ENCODE measurements around the gene DLEC1.

DLEC1 gene

DNA sequence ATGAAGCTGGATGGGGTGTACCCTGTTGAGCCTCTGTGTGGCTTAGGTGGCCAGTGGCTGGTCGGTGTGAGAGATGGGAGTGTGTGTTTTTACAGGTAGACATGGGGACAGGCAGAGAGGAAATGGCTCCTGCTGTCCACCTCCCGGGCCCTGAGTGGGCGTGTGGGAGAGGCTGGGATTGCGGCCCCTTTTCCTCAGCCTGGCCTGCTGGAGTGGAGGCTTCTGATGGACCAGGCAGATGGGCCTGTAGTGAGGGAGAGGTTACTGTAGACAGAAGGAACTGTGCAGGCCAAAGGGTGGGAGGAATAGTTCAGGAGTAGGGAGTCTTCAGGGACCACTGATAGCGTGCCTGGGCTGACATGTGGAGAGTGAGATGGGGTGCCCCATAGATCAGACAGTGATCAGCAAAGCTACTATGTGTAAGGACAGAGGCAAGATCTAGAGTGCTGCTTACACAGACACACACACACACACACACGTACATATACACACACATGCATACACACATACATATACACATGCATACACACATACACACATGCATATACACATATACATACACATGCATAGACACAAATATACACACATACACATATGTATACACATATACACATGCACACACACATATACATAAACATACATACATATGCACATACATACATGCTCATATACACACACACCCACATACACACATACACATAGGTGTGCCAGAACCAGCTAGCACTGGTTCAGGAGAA is 71.5 kb downstream of the DLEC1 start:
- no peak for DNase-seq

DNA sequence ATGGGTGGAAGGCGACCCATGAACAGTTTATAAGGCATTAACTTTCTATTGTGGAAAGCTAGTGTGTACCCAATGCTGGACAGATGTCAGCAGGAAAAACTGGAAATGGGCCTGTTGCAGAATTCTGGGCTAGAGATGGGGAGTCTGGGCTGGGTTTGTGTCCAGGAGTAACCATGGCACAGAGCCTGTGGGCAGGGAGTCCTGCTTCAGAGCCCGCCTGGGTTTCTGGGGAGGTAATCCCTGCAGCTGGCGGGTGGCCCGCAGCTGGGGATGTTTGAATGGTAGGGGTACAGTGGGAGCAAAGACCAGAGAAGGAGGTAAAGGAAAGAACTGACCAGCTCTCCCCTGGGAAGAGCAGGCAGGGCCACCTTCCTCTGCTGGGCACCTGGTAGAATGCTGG is 72.2 kb downstream of the DLEC1 start:
- DNase-seq: peak; percentile 2

DNA sequence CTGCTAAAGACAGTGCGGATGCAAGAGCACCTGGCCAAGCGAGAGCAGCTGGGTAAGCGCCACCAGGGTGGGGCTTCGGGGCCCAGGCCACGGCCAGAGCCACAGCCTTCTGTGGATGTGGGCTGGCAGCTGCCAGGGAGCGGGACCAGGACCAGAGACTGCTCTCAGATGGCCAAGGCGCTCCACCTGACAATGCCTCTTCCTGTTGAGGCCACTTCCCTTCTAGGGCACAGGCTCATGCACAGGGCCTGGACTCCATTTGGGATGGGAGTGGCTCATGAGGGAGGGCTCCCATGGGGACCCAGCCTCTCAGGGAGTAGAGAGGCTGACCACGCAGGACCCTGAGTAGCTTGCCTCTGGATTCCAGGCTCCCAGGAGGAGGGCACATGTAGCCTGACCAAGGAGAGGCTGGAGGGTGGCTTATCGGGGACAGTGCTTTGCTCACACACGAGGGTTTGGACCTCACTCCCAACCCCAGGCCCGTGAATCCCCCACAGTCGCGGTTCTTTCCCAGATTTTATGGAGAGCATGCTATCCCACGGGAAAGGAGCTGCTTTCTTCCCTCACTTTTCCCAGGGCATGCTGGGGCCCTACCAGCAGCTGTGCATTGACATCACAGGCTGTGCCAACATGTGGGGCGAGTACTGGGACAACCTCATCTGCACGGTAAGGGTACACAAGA is 72.8 kb downstream of the DLEC1 start:
- DNase-seq: peak; percentile 14

DNA sequence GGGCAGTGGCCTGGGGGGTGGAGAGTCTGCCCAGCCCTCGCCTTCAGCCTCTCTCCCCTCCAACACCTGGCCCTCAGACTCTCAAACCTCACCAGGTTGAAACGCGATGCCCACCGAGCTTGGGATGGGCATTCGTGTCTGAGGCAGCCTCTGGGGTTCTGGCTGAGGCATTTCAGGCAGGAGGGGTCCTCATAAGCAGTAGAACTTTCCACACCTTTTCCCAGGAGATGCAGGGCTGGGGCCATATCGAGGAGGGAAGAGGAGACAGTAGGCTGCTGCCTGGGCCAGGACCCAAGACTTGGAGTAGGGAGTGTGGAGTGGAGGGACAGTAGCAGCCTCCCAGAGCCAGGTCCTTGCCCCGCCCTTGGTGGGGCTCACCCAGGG is 73.4 kb downstream of the DLEC1 start:
- DNase-seq: no peak

DNA sequence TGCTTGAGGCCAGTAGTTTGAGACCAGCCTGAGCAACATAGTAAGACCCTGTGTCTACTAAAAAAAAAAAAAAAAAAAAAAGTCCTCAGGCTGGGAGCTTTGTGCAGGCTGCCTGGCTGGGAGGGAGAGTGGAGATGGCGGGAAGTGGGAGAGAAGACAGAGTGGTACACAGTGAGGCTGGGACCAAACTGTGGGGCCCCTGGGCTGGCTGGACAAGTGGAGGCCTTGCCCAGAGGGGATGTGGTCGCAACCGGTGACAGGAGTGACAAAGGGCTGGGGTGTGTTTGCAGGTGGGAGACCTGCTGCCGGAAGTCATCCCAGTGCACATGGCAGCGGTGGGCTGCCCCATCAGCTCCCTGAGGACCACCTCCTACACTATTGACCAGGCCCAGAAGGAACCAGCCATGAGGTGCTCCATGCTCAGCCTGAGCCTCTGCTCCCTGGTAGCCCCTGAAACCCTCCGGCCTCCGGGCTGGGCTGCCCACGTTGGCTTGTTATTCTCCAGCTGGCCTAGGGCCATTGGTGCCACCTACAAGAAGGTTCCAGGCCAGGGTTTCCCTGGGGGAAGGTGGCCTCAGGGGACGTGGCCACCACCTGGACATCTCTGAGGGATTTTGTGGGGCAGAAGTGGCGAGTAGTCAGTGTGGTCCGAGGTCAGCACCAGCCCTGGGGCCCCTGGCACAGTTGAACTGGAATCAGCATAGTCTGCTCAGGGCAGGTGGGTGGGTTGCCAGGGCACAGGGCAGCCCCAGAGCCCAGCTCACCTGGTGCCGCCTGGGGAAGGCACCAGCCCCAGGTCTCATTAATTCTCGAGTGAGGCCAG is 75.3 kb downstream of the DLEC1 start:
- peak; percentile 14 for DNase-seq

DNA sequence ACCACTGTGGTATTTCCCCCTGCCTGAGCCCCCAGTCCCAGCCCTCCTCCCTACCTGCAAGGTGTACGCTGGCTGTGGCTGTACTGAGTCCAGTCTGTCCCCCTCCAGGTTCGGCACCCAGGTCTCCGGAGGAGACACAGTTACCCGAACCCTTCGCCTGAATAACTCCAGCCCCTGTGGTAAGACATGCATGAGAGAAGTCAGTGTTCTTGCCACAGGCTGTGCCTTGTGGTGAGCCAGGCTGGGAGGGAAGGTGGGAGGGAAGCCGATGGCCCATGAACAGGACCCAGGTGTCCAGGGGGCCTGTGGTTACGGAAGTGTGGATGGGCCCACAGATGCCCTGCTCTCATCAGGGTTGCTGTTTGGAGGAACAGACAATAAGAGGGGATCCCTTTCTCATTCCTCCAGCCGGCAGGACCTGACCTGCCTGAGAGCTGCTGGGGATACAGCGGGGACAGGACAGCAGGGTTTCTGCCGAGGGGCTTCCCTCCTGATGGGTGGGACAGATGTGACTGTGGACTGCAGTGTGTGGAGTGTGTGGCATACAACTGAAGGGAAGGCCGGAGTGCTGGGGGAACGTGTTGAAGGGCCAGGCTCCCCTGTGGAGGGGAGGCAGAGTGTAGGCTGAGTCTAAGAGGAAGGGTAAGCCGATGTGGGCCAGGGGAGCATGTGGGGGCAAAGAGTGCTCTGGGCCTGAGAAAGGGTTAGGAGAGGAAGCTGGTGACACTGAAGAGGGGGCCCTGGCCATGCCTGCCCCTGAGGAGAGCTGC is 76.1 kb downstream of the DLEC1 start:
- DNase-seq: peak; percentile 7

DNA sequence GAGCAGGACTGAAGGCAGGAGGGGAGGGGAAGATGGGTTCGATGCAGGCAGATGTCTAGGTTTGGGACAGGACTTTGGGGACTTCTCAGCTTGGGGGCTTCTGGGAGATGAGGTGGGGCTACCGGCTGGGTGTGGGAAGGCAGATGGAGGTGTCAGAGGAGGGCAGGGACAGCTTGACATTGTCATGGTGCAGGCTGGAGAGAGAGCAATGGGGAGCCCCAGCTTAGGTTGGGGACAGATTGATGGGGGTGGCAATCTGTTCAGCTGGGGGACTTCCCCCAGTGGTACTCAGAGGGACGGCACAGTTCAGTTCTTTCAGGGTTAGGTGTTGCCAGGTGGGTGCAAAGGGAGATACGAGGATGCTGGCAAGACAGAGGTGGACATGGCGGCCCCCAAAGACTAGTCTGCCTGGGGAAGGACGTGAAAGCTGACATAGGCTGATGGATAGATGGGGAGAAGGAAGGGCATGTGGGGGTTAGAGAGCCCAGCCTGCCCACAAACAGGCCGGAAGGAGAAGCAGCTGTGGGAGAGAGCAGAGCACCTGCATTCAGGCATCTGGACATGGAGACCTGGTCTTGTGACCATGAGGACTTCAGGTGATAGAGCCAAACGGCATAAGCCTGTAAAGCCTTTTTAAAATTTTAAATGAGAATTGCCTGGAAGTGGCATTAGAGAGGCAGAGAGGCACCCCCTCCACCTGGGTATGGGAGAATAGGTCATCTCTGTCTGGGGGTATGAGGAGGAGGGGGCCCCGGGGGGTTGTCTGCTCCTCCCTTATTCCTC is 76.8 kb downstream of the DLEC1 start:
- no peak for DNase-seq

DNA sequence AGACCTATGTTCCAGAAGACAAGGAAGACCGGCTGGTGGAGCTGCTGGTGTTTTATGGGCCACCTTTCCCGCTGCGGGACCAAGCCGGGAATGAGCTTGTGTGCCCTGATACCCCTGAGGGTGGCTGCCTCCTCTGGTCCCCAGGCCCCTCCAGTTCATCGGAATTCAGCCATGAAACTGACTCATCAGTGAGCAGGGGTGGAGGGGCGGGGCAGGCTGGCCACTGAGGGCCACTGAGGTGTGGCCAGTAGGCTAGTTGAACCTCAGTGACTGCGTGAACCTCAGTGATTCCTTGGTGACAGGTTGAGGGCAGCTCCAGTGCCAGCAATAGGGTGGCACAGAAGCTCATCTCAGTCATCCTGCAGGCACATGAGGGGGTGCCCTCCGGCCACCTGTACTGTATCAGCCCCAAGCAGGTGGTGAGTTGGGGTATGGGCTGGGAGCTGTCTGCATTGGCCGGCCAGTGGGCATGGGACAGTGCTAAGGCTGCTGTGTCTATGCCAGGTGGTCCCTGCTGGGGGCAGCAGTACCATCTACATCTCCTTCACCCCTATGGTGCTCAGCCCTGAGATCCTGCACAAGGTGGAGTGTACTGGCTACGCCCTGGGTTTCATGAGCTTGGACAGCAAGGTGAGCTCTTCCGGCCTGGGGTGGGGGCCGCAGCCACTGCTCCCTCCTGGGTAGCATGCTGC is 77.6 kb downstream of the DLEC1 start:
- DNase-seq: peak; percentile 17

DNA sequence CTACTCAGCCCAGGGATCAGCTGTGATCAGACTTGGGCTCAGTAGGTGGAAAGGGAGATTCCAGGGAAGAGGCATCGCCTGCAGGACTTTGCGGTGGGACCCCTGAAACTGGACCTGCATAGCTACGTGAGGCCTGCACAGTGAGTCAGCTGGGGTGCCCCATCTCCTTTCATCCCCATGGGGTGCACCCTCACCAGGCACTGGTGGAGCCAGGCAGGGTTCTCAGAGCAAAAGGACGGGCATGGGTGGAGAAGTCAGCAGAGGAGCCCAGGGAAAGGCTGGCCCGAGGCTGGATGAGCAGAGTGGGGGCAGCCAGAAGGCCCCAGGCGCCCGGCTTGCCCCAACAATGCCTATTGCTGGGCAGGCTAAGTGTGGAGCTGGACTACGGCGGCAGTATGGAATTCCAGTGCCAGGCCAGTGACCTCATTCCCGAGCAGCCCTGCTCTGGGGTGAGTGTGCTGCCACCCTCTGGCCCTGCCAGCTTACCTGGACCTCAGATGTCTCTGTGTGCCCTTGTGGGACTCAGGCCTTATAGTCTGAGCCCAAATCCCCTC is 78.2 kb downstream of the DLEC1 start:
- DNase-seq: no peak

DNA sequence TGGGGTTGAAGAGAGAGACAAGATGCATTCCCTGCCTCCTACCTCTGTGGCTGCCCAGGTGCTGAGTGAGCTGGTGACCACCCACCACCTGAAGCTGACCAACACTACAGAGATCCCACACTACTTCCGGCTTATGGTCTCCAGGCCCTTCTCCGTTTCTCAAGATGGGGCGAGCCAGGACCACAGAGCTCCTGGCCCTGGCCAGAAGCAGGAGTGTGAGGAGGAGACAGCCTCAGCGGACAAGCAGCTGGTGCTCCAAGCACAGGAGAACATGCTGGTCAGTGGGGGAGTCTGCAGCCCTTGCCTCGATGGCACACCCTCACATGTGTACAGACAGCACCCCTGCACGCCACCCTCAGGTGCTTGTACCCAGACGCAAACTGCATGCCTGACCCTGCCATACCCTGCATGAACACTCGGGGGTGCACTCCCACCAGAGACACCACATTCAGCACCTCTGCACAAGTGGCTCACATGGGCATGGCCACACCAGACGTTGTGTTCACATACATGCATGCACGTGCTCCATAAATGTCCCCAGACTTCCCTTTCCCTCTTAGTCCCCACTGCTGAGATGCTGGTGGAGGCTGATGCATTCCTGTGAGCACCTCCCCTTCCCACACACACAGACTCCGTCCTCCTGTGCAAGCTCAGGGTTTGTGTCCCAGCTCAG is 78.9 kb downstream of the DLEC1 start:
- peak; percentile 73 for DNase-seq

DNA sequence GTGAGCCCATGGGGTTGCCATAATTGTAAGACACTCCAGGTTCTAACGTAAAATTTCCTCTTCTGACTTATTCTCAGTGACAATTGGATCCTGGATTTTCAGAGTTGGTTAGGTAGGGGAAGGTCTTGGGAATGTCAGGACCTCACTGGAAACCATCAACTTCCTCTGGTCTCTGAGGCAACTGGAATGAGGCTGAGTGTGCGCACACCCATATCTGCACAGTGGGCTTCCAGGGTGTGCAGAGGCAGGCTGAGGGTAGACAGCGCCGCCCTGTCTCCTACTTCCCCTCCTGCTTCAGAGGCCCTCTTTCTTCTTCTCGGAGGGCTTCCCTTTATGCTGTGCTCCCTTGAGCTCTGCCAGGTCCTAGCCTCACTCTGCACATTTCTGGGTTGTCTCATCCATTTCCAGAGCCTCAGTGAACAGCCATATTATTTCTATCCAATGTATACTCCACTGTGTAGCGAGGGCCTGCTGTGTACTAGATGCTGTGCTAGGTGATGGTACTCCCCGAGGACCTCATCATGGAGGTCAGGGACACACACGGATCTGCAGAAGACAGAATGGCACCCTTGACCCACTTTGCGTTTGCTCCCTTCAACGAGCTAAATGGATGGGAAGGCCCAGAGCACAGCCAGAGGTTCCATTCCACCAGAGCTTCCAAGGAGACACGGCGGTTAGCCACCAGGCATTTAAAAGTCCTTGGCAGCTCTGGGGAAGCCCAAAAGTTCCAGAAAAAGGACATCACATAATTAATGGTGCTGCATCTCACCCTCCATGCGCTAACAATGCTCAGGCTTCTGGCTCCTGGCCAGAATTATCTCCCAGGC is 79.6 kb downstream of the DLEC1 start:
- DNase-seq: peak; percentile 11

DNA sequence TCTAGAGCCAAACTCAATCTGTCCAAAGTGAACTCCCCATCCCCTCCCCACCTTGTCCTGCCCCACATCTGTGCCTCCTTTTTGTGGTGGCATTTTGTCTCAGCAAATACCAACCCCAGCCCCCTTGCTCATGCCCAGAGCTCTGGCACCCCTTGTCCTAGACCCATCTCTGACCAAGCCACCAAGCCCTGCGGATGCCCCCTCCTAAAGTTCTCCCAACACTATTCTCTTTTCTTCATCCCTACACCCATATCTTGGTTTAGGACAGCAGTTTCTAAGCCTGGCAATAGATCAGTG is 80.2 kb downstream of the DLEC1 start:
- DNase-seq: peak; percentile 8

DNA sequence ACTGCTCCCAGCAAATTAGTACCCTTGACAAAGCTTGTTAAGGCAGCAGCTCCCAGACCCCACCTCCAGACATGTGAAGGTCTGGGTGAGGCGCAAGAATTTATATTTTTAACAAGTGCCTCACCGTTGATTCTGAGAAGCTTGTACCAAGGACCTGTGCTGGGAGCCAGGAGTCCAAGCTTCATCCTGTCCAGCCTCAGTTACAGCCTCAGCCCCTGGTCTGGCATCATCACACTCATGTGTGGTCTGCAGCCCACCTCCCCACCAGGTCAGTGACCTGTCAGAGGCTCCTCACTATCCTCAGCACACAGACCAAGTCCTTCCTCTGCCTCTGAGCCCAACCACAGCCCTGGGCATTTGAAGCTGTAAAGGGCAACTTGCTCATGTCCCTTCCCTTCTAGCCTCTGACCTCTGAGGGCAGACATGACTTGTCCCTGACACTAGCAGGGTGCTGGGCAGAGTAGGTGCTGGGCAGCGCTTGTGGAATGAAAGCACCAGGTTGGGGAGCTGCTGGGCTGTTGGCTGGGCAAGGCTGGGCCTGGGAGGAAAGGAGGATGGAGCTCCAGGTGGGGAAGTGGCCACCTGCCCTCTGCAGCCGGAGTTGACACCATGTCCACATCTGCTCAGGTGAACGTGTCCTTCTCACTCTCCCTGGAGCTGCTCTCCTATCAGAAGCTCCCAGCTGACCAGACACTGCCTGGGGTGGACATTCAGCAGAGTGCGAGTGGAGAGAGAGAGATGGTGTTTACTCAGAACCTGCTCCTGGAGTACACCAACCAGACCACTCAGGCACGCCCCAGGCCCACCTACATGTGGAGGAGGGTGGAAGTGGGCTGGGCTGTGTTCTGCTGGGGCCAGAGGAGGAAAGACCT is 81.0 kb downstream of the DLEC1 start:
- peak; percentile 6 for DNase-seq

DNA sequence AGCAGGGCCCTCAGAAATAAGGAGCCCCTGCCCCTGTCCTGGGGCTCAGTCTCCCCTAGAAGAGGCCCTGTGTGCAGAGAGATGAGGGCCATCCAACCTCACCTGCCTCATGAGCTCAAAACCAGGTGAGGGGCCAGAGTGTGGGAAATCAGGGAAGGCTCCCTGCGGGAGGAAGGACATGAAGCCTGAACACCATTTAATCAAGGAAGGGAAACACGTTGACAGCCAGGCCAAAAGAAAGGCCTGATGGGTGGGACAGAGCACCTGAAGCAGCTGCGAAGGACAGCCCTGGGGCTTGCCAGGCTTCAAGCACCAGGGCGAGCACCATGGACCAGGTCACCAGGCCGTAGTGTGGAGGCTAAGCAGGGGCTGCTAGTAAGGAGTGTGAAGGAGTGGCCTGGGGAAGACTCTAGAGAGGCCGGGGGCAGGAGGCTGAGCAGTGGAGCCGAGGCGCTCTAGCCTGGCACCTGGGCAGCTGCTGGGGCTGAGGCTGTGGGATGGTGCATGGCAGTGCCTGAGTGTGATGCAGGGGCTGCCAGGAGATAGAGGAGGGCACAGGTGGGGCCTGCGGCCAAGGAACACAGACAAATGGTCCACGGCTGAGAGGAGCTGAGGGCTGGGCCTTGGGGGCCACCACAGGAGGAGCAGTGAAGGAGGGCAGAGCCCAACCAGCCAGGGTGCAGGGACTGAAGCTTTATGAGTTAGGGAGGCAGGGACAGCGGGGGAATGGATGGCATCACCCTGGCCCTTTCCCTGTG is 81.9 kb downstream of the DLEC1 start:
- peak; percentile 10 for DNase-seq

DNA sequence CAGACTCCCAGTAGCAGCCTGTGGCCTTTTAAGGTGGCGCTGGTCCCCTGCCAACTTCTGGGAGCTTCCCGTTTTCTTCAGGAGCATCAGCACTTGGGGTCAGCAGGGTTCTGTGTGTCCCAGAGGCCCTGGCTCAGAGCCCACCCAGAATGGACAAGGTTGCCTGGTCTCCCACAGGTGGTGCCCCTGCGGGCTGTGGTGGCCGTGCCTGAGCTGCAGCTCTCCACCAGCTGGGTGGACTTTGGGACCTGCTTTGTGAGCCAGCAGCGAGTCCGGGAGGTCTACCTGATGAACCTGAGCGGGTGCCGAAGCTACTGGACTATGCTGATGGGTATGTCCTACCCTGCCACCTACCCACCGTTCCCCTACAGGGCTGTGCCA is 82.4 kb downstream of the DLEC1 start:
- DNase-seq: peak; percentile 12

DNA sequence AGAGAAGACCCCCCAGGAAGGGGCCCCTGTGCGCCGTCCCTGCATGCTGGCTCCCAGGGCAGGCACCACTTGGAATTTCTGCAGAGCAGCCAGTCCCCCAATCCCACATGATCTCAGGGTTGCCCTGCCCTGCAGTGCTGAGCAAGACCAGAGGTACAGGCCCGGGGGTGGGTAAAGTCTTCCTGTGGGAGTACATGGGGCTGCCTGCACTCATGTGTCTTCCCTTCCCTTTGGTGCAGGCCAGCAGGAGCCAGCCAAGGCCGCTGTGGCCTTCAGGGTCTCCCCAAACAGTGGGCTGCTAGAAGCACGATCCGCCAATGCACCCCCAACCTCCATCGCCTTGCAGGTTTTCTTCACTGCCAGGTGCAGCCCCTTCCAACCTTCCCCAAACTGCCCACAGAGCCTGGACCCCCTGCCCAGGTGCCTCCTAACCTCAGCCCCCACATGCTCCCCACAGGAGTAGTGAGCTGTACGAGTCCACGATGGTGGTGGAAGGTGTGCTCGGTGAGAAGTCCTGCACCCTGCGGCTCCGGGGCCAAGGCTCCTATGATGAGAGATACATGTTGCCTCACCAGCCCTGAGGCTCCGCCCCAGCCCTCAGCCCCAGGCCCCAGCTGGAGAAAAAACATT is 82.9 kb downstream of the DLEC1 start:
- DNase-seq: peak; percentile 10

DNA sequence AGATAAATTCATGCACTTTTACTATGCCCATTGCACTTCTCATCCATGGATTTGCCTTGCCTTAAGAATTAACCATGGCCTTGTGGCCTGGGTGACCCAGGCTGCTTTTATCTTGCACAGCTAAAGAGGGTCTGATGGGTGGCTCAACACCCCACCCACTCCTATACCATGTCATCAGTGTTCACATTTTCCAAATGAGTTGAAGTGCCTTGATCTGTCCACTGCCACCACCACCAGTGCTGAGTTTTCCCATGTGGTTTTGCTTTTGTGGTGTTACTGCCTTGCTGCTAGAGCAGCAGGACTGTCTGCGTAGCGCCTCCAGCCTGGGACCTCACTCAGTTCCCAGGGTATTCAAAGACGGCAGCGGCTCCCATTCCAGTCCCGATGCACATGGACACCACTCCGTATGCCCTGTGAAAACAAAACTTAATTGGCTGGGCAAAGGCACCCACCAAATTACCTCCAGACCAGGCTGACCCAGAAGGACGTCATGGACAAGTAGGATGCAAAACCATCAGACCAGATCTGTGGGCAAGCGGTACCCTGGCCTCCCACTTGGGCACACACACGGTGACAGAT is 83.8 kb downstream of the DLEC1 start:
- peak; percentile 6 for DNase-seq
